HepG2 (cell line): ENCODE data around the gene CALY. TPM values are rescaled to one million over a fixed set of nuclear protein-coding genes. Genes with fewer than 3 reads are reported as not detected.

Experiments
- HNF4G ChIP-seq, 2 experiments: sonication (generic) in 1 of 2; formaldehyde crosslinking in 1 of 2; IDR thresholded peaks; 2 replicates each; pipeline versions ENCODE4 v1.4.0 to v1.6.1; 2011 to 2020; ENCODE audit warnings: borderline replicate concordance in 2 of 2, low read depth in 2 of 2, mild to moderate bottlenecking in 2 of 2, low read length in 1 of 2, missing genetic modification reagents in 1 of 2, moderate library complexity in 1 of 2
- MAFG ChIP-seq: sonication (generic); formaldehyde crosslinking; IDR thresholded peaks from 2 replicates; pipeline ENCODE4 v1.5.1; 2020; ENCODE audit warnings: mild to moderate bottlenecking, missing genetic modification reagents
- PAF1 ChIP-seq: IDR thresholded peaks from 2 replicates; pipeline ENCODE4 v1.6.1; 2016; ENCODE audit warnings: missing genetic modification reagents, missing compliant biosample characterization
- ZBTB7A ChIP-seq: sonication (generic); formaldehyde crosslinking; IDR thresholded peaks from 2 replicates; pipeline ENCODE4 v1.8.0; 2022; ENCODE audit warnings: mild to moderate bottlenecking, missing genetic modification reagents
- ZHX2 ChIP-seq, 2 experiments: sonication (generic) in 1 of 2; formaldehyde crosslinking in 1 of 2; IDR thresholded peaks; 2 replicates each; pipeline versions ENCODE4 v1.6.1 to v1.9.0; 2014 to 2022; ENCODE audit warnings: antibody characterized with exemption in 1 of 2, borderline replicate concordance in 1 of 2, inconsistent platforms in 1 of 2, low read depth in 1 of 2, missing genetic modification reagents in 1 of 2
- ZNF143 ChIP-seq: sonication (generic); formaldehyde crosslinking; IDR thresholded peaks from 2 replicates; pipeline ENCODE4 v1.4.0; 2020; ENCODE audit warnings: missing genetic modification reagents
- ZNF414 ChIP-seq: sonication (generic); formaldehyde crosslinking; IDR thresholded peaks from 2 replicates; pipeline ENCODE4 v1.5.0; 2020; ENCODE audit warnings: missing genetic modification reagents
- ZNF451 ChIP-seq: sonication (generic); formaldehyde crosslinking; IDR thresholded peaks from 2 replicates; pipeline ENCODE4 v1.5.0; 2020; ENCODE audit warnings: mild to moderate bottlenecking, missing genetic modification reagents
- ZNF589 ChIP-seq: sonication (generic); formaldehyde crosslinking; conservative IDR thresholded peaks from 2 replicates; pipeline ENCODE4 v1.8.0; 2022; ENCODE audit warnings: mild to moderate bottlenecking, moderate library complexity, missing genetic modification reagents
- ZNF646 ChIP-seq: sonication (generic); formaldehyde crosslinking; IDR thresholded peaks from 2 replicates; pipeline ENCODE4 v1.9.0; 2021; ENCODE audit warnings: mild to moderate bottlenecking, missing genetic modification reagents
- ZNF816 ChIP-seq: sonication (generic); formaldehyde crosslinking; IDR thresholded peaks from 2 replicates; pipeline ENCODE4 v1.8.0; 2022; ENCODE audit warnings: missing genetic modification reagents, mild to moderate bottlenecking, borderline replicate concordance
- polyA plus RNA-seq, 8 experiments: library from polyadenylated mRNA; depleted of rRNA in 3 of 8; stranded (reverse) in 7 of 8; unstranded in 1 of 8; fragments of >200 nt; fragmentation: Illumina TruSeq in 4 of 8; extraction: Trizol in 4 of 8; gene quantifications; 2 replicates each; pipeline versions ENCODE4 v1.2.1 to v1.2.3, GENCODE V29; 2011 to 2016; ENCODE audit warnings: low read depth in 4 of 8, missing spikeins in 1 of 8, mixed read lengths in 1 of 8; ENCODE audit not compliant: insufficient read depth in 1 of 8
- total RNA-seq, 5 experiments: library from RNA; depleted of rRNA; stranded (reverse); fragments of >200 nt; fragmentation: Illumina TruSeq; extraction: Trizol; gene quantifications; 2 replicates each; pipeline ENCODE4 v1.2.3, GENCODE V29; 2016; ENCODE audit warnings: low read depth in 1 of 5
- TF ChIP-seq, protein P1 (sequence below): sonication (generic); formaldehyde crosslinking; IDR thresholded peaks from 2 replicates; pipeline ENCODE4 v1.8.0; 2022; ENCODE audit warnings: mild to moderate bottlenecking, missing genetic modification reagents, borderline replicate concordance

The CALY gene
- total and polyA plus RNA-seq, 2 of the 13 experiments (the other 11 are each of a cell fraction or from before 2014, with no cell fraction given): 0.08 TPM; not detected in 1

DNA sequence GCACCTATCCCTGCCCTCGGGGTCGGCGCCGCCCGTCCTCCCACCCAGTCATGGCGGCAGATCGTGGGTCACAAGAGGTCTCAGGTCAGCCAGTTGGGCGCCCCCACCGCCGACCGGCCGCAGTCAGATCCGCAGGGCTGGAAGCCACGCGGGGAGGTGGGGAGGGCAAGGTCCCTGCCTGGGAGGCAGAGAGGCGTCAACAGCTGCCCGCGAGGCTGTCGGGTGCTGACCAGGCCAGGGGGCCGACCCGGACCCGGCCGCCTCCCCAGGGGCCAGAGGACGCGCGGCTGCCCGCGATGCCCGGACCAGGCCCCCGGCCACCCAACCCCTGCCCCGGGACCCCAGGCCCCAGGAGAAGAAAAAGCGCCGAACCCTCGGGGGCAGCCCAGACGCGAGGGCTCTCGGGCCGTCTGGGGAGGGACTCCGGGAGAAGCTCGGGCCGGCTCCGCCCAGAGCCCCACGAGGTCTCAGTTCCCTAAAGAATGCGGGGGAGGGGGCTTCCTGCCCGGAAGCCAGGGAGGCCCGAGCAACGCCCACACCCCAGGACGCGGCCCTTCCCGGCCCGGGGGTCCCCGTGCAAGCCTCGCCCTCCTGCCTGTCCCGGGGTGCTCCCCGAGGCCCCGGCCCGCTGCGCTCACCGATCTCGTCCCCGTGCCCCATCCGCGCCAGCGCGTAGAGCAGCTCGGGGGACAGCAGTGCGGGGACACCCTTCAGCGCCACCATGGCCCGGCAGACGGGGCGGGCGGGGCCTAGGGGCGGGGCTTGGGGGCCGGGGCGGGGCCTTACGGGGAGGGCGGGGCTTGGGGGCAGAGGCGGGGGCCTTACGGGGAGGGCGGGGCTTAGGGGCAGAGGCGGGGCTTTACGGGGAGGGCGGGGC, 20.8 kb upstream of the CALY start, which contains the start of gene FUOM (continued):
- TF ChIP-seq ZNF646 (CRISPR knock-in tag): no peak; the same call in 1 of the 2 replicates
- TF ChIP-seq, protein P1, sequence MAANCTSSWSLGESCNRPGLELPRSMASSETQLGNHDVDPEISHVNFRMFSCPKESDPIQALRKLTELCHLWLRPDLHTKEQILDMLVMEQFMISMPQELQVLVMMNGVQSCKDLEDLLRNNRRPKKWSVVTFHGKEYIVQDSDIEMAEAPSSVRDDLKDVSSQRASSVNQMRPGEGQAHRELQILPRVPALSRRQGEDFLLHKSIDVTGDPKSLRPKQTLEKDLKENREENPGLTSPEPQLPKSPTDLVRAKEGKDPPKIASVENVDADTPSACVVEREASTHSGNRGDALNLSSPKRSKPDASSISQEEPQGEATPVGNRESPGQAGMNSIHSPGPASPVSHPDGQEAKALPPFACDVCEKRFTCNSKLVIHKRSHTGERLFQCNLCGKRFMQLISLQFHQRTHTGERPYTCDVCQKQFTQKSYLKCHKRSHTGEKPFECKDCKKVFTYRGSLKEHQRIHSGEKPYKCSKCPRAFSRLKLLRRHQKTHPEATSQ (CRISPR knock-in tag): peak; percentile 67; the same call in 1 of the 2 replicates
- peak; percentile 89 for TF ChIP-seq ZBTB7A (CRISPR knock-in tag)
- TF ChIP-seq ZNF816 (CRISPR knock-in tag): no peak
- TF ChIP-seq ZNF143 (CRISPR knock-in tag): no peak
- no peak for TF ChIP-seq HNF4G (IDR thresholded peaks at IDR 0.05; ENCODE audit: borderline replicate concordance, low read depth, low read length)
- TF ChIP-seq HNF4G (CRISPR knock-in tag; IDR thresholded peaks at IDR 0.05; ENCODE audit: borderline replicate concordance, low read depth): no peak
- no peak for TF ChIP-seq ZNF414 (CRISPR knock-in tag)
- TF ChIP-seq ZHX2 (IDR thresholded peaks at IDR 0.05; ENCODE audit: low read depth): 0 out of 2 replicates have a peak, but pooled peaks have one; percentile 9
- no peak for TF ChIP-seq ZHX2 (CRISPR knock-in tag; IDR thresholded peaks at IDR 0.05; ENCODE audit: borderline replicate concordance)
- TF ChIP-seq ZNF451: peak; percentile 57; the same call in 1 of the 2 replicates
- no peak for TF ChIP-seq PAF1 (CRISPR knock-in tag)
- no peak for TF ChIP-seq MAFG (CRISPR knock-in tag)
- no peak for TF ChIP-seq ZNF589 (CRISPR knock-in tag)
